Lung (tissue), 12 donors: ENCODE measurements around the gene WDR86. TPM values are rescaled to one million over a fixed set of nuclear protein-coding genes. Genes with fewer than 3 reads are reported as not detected.

Experiments
- ATAC-seq: fragments of 200-7000 bp; cut with Tn5 transposase; one replicate; pipeline ENCODE4 v1.9.1; 2020; ENCODE audit warnings: moderate number of reproducible peaks; ENCODE audit not compliant: insufficient read depth, low FRiP score
- DNase-seq, 3 donors: peaks; one replicate each; pipeline ENCODE4 v3.0.0-alpha.2; 2013 to 2017
- H3K27ac ChIP-seq, 2 donors: one replicate each; pipeline ENCODE4 v1.5.1; 2013; ENCODE audit warnings: mild to moderate bottlenecking in 2 of 2, moderate library complexity in 2 of 2, control low read depth in 1 of 2, inconsistent platforms in 1 of 2, low read depth in 1 of 2, low read length in 1 of 2
- H3K27me3 ChIP-seq, 3 donors: one replicate each; pipeline ENCODE4 v1.5.1; 2013; ENCODE audit warnings: low read length in 2 of 3; ENCODE audit not compliant: control insufficient read depth in 3 of 3, insufficient read depth in 3 of 3
- H3K36me3 ChIP-seq, 4 donors: one replicate each; pipeline ENCODE4 v1.5.1; 2013; ENCODE audit warnings: low read length in 4 of 4, mild to moderate bottlenecking in 1 of 4, moderate library complexity in 1 of 4; ENCODE audit not compliant: control insufficient read depth in 4 of 4, insufficient read depth in 4 of 4
- H3K4me1 ChIP-seq, 5 donors: one replicate each; pipeline ENCODE4 v1.5.1; 2013; ENCODE audit warnings: low read length in 5 of 5, mild to moderate bottlenecking in 2 of 5, moderate library complexity in 1 of 5; ENCODE audit not compliant: control insufficient read depth in 5 of 5, insufficient read depth in 5 of 5
- H3K4me3 ChIP-seq: one replicate; pipeline ENCODE4 v1.5.1; 2013; ENCODE audit warnings: mild to moderate bottlenecking, control low read depth, moderate library complexity
- H3K9ac ChIP-seq, 2 donors: one replicate each; pipeline ENCODE4 v1.5.1; 2013; ENCODE audit warnings: low read length in 2 of 2, control low read depth in 1 of 2; ENCODE audit not compliant: insufficient read depth in 1 of 2
- H3K9me3 ChIP-seq, 4 donors: one replicate each; pipeline ENCODE4 v1.5.1; 2013; ENCODE audit warnings: low read length in 3 of 4, mild to moderate bottlenecking in 1 of 4, moderate library complexity in 1 of 4; ENCODE audit not compliant: control insufficient read depth in 4 of 4, insufficient read depth in 3 of 4
- WGBS, 2 donors: extraction: QIAGEN DNeasy Blood & Tissue Kit; methylation state at CpG; one replicate each; pipeline ENCODE4 v1.1.7; 2013; 5-methylcytosine and 5-hydroxymethylcytosine counted together
- polyA plus RNA-seq, 2 donors: library from polyadenylated mRNA; stranded (reverse); fragments of 200-250 nt; gene quantifications; one replicate each; pipeline ENCODE4 v1.2.1, GENCODE V29; 2013
- total RNA-seq, 2 donors: library from RNA; depleted of rRNA in 1 of 2; stranded (reverse); fragments of >200 nt in 1 of 2; gene quantifications; one replicate each; pipeline ENCODE4 v1.2.1, GENCODE V29; 2014 to 2021
- TF ChIP-seq, protein P1 (sequence below): IDR thresholded peaks from 2 replicates; pipeline ENCODE4 v1.5.1; 2012; ENCODE audit warnings: mild to moderate bottlenecking; ENCODE audit errors: control extremely low read depth, extremely low read depth
- donor health status: control.
- donor health status: control.
- donor health status: Bipolar disorder and iron deficiency.
- donor health status: healthy.
- donor health status: DM: yes; HTN: yes; CAD: no.

Gene WDR86
- total and polyA plus RNA-seq, 4 donors, result 0.81 to 19.7 (median 2.4) TPM

DNA sequence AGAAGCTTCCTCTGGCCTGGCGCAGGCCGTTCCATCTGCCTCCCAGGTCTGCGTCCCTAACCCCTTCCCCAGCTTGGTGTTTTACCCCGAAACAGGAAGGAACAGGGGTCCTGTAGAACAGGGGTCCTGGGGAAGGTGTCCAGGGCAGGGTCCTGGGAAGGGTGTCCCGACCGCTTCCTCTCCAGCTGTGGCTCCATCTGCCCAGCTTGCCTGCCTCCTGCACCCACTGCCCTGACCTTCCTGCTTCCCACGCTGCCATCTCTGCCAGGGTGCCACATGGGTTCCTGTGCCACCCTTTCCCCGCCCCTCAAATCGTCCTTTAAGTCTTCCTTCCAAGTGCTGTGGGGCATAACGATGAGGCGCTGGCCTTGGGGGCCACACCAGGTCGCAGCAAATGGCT, 32.4 kb downstream of the WDR86 start:
- 86 to 92% methylated on average over 12 of the region's 12 CpGs for WGBS, 2 donors
- Histone ChIP-seq H3K27ac (no peak overlapping the region), H3K36me3 (peaks cover 2 to 51% (median 15%) of the 10 kb centered on the region in 4 donors), H3K27me3 (peaks cover 0 to 8% (median under 1%) of the 10 kb centered on the region in 3 donors), H3K4me3 (no peak overlapping the region), H3K9me3 (no peaks in the 10 kb centered on the region), H3K4me1 (peaks cover 0 to 11% (median 7%) of the 10 kb centered on the region in 5 donors), H3K9ac (no peak overlapping the region)
- ATAC-seq (no peak), DNase-seq (no peak)
- TF ChIP-seq, protein P1, sequence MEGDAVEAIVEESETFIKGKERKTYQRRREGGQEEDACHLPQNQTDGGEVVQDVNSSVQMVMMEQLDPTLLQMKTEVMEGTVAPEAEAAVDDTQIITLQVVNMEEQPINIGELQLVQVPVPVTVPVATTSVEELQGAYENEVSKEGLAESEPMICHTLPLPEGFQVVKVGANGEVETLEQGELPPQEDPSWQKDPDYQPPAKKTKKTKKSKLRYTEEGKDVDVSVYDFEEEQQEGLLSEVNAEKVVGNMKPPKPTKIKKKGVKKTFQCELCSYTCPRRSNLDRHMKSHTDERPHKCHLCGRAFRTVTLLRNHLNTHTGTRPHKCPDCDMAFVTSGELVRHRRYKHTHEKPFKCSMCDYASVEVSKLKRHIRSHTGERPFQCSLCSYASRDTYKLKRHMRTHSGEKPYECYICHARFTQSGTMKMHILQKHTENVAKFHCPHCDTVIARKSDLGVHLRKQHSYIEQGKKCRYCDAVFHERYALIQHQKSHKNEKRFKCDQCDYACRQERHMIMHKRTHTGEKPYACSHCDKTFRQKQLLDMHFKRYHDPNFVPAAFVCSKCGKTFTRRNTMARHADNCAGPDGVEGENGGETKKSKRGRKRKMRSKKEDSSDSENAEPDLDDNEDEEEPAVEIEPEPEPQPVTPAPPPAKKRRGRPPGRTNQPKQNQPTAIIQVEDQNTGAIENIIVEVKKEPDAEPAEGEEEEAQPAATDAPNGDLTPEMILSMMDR, result no peak

GRCh38 chr7:151376218-151376902, 33.5 kb downstream of the WDR86 start:
- Histone ChIP-seq H3K27ac (no peak overlapping the region), H3K4me3 (no peak overlapping the region), H3K9me3 (no peaks in the 10 kb centered on the region), H3K4me1 (peaks cover 0 to 3% (median 0%) of the 10 kb centered on the region in 5 donors), H3K36me3 (peaks cover 2 to 53% (median 15%) of the 10 kb centered on the region in 4 donors), H3K27me3 (no peaks in the 10 kb centered on the region), H3K9ac (no peak overlapping the region)
- no peak for DNase-seq
- 96% methylated on average over 33 of the region's 33 CpGs for WGBS, 2 donors
- TF ChIP-seq, protein P1, result no peak
- no peak for ATAC-seq

GRCh38 chr7:151375530-151376217, 34.2 kb downstream of the WDR86 start:
- WGBS, 2 donors, result 91% methylated on average over 10 of the region's 10 CpGs

More at GRCh38 chr7:151375530-151376217, 34.2 kb downstream of the WDR86 start:
- peaks cover 2 to 54% (median 15%) of the 10 kb centered on the region in 4 donors for H3K36me3 ChIP-seq
- ATAC-seq, result no peak
- H3K9me3 ChIP-seq, result no peaks in the 10 kb centered on the region
- DNase-seq, result no peak
- no peak overlapping the region for H3K27ac ChIP-seq
- TF ChIP-seq, protein P1, result no peak
- H3K27me3 ChIP-seq, result no peaks in the 10 kb centered on the region
- H3K9ac ChIP-seq, result no peak overlapping the region
- H3K4me1 ChIP-seq, result no peaks in the 10 kb centered on the region
- no peak overlapping the region for H3K4me3 ChIP-seq
